ENCODE results near the gene FBXO38.

DNA sequence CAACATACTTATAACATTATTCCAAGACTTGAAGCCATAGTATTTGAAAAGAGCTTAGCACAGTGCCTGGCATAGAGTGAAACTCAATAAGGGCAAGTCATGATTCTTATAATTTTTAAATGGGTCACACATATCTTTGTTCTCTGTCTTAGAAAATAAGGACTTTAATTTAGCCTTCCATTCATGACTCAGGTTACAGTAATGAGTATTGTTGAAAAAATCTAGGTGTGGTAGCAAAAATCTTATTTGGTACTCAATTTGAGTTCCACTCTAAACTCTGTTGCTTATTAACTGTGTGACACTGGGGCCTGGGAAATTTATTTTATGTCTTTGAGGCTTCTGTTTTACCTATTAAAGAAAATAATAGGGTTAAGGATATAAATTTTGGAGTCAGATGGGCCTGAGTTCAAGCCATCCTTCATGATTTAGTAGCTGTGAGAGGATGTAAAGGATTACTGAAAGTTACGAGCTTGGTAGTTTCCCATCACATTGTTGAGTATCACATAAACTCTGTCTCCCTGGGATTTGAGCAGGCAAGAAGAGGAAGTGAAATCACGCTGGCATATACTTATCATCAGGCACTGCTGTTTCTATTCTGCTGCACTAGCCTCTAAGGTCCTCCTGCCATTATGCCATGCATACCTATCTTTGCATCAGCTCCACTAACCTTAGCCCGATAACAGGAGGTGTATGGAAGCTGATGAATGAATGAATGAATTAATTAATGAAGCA is 46.9 kb upstream of the FBXO38 start:
- TF ChIP-seq POLR2AphosphoS5 (IDR thresholded peaks at IDR 0.05) (no peak), CTCF (IDR thresholded peaks at IDR 0.05) (no peak)

All from esophagus muscularis mucosa (tissue), 3 donors.